ENCODE results near the gene CD99L2. TPM values are rescaled to one million over a fixed set of nuclear protein-coding genes. Genes with fewer than 3 reads are reported as not detected.

The CD99L2 gene
- total RNA-seq, 1 donor from 2014 or later: 49.9 TPM

DNA sequence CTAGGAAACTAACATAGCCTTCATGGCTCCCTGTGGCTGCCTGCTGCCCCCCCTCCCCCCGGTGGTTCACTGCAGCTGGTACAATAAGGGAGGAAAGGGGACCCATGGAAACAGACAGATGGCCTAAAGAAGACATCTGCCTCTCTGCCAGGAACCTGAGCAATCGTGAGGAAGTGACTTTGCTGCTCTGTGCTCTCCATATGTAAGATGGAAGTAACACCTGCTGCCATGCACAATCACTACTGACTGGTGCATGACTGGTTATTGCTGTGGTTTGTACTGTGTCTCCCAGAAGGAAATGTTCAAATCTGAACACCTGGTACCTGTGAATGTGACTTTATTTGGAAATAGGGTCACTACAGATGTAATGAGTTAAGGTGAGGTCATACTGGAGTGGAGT is 43.6 kb downstream of the CD99L2 start:
- peaks cover 14% of the 10 kb centered on the region for H3K4me1 Mint-ChIP-seq (ENCODE audit: low read depth, unreplicated experiment)
- H3K9me3 Mint-ChIP-seq (ENCODE audit: unreplicated experiment): peaks cover 13% of the 10 kb centered on the region
- peak overlapping the region; percentile 90 for H3K27ac Mint-ChIP-seq (ENCODE audit: unreplicated experiment)
- TF ChIP-seq, protein P1, sequence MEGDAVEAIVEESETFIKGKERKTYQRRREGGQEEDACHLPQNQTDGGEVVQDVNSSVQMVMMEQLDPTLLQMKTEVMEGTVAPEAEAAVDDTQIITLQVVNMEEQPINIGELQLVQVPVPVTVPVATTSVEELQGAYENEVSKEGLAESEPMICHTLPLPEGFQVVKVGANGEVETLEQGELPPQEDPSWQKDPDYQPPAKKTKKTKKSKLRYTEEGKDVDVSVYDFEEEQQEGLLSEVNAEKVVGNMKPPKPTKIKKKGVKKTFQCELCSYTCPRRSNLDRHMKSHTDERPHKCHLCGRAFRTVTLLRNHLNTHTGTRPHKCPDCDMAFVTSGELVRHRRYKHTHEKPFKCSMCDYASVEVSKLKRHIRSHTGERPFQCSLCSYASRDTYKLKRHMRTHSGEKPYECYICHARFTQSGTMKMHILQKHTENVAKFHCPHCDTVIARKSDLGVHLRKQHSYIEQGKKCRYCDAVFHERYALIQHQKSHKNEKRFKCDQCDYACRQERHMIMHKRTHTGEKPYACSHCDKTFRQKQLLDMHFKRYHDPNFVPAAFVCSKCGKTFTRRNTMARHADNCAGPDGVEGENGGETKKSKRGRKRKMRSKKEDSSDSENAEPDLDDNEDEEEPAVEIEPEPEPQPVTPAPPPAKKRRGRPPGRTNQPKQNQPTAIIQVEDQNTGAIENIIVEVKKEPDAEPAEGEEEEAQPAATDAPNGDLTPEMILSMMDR (IDR thresholded peaks at IDR 0.05; ENCODE audit: partially characterized antibody, unreplicated experiment): no peak
- peaks cover 13% of the 10 kb centered on the region for H3K36me3 Mint-ChIP-seq (ENCODE audit: unreplicated experiment)
- DNase-seq: peak; percentile 18
- peak overlapping the region; percentile 38 for H3K4me3 Mint-ChIP-seq (ENCODE audit: unreplicated experiment)
- H3K27me3 Mint-ChIP-seq (ENCODE audit: unreplicated experiment): peaks cover 5% of the 10 kb centered on the region

DNA sequence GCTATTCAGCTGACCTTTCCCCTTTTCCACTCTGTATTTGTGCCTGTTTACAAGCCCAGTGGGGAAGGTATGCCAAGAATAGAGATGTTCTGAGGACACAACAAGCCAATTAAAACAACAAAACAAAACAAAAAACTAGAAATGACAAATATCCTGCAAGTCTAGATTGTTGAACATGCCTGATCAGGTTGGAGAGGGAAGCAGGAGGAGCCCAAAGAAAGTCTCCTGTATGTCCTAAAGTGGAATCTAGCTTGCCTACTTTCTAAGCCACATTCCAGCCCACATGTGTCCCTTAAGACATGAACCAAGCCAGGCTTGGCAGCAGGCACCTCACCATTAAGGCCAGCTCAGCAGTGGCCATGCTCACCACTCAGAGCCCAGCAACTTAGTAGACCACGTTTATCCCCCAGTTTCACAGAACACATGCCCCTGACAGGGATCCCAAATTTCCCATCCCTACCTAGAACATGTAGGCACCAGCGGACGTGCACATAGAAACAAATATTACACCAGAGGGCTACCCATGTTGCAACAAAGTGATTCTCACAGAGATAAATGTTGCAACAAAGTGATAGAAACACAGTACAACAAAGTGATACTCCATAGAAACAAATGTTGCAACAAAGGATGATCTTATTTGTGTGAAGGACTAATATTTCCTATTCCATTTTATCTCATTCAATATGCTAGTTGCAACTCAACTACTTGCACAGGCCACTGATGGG is 48.3 kb downstream of the CD99L2 start:
- no peak overlapping the region for H3K27ac Mint-ChIP-seq (ENCODE audit: unreplicated experiment)
- peaks cover 3% of the 10 kb centered on the region for H3K36me3 Mint-ChIP-seq (ENCODE audit: unreplicated experiment)
- no peak overlapping the region for H3K4me3 Mint-ChIP-seq (ENCODE audit: unreplicated experiment)
- DNase-seq: no peak
- TF ChIP-seq, protein P1 (IDR thresholded peaks at IDR 0.05; ENCODE audit: partially characterized antibody, unreplicated experiment): no peak
- H3K27me3 Mint-ChIP-seq (ENCODE audit: unreplicated experiment): peaks cover 5% of the 10 kb centered on the region
- H3K9me3 Mint-ChIP-seq (ENCODE audit: unreplicated experiment): peaks cover 6% of the 10 kb centered on the region
- peaks cover 21% of the 10 kb centered on the region for H3K4me1 Mint-ChIP-seq (ENCODE audit: low read depth, unreplicated experiment)

DNA sequence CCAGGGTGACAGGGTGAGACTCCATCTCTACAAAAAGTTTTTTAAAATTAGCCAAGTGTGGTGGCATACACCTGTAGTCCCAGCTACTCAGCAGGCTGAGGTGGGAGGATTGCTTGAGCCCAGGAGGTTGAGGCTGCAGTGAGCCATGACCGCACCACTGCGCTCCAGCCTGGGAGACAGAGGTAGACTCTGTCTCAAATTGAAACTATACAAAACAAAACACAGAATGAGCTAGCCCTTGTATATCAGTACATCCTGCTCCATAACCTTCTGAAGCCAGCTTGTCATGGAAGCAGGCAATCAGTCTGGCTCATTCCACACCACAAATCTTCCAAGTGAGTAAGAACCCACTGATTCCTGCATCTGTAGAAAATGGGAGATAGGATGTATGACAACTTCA is 49.0 kb downstream of the CD99L2 start:
- H3K9me3 Mint-ChIP-seq (ENCODE audit: unreplicated experiment): peaks cover 2% of the 10 kb centered on the region
- DNase-seq: no peak
- peaks cover 2% of the 10 kb centered on the region for H3K27me3 Mint-ChIP-seq (ENCODE audit: unreplicated experiment)

DNA sequence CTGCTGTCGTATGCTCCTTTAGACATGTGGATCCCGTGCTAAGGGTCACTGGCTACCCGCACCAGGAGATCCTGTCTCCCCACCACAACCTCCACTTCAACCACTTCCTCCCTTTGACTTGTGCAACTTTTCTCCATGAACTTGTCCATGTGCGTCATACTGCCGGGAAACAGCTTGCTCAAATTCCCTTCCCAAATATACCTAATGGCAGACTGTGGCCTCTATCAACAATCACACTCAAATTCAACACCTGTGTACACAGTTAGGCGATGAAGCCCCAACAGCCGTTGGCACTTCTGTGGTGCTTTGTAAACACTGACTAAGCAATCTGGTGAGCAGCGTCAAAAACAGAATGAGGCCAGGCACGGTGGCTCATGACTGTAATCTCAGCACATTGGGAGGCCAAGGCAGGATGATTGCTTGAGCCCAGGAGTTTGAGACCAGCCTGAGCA is 49.5 kb downstream of the CD99L2 start:
- Mint-ChIP-seq H3K27me3 (ENCODE audit: unreplicated experiment) (peaks cover 2% of the 10 kb centered on the region), H3K4me3 (ENCODE audit: unreplicated experiment) (no peak overlapping the region), H3K27ac (ENCODE audit: unreplicated experiment) (peak overlapping the region; percentile 33), H3K36me3 (ENCODE audit: unreplicated experiment) (no peaks in the 10 kb centered on the region), H3K4me1 (ENCODE audit: low read depth, unreplicated experiment) (peaks cover 14% of the 10 kb centered on the region), H3K9me3 (ENCODE audit: unreplicated experiment) (no peaks in the 10 kb centered on the region)
- TF ChIP-seq, protein P1 (IDR thresholded peaks at IDR 0.05; ENCODE audit: partially characterized antibody, unreplicated experiment): no peak
- DNase-seq: no peak

More for the DNA sequence above, 49.0 kb downstream of the CD99L2 start:
- no peak overlapping the region for H3K27ac Mint-ChIP-seq (ENCODE audit: unreplicated experiment)
- peaks cover 17% of the 10 kb centered on the region for H3K4me1 Mint-ChIP-seq (ENCODE audit: low read depth, unreplicated experiment)
- no peaks in the 10 kb centered on the region for H3K36me3 Mint-ChIP-seq (ENCODE audit: unreplicated experiment)
- H3K4me3 Mint-ChIP-seq (ENCODE audit: unreplicated experiment): no peak overlapping the region
- TF ChIP-seq, protein P1 (IDR thresholded peaks at IDR 0.05; ENCODE audit: partially characterized antibody, unreplicated experiment): no peak

DNA sequence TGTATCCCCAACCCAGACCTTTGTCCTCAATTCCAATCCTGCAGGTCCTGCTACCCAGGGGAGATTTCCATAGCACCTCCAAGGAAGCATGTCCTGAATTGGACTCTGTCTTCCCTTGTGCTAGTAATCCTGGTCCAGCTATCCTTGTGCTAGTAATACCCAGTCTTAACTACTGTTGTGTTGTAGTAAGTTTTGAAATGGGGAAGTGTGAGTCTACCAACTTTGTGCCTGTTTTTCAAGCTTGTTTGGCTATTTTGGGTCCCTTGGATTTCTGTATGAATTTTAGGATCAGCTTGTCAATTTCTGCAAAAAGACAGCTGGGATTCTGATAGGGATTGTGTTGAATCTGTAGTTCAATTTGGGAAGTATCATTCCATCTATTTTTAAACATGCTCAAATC is 51.4 kb downstream of the CD99L2 start:
- TF ChIP-seq, protein P1 (IDR thresholded peaks at IDR 0.05; ENCODE audit: partially characterized antibody, unreplicated experiment): no peak

More for the DNA sequence above, 51.4 kb downstream of the CD99L2 start:
- peaks cover 1% of the 10 kb centered on the region for H3K27me3 Mint-ChIP-seq (ENCODE audit: unreplicated experiment)
- no peaks in the 10 kb centered on the region for H3K36me3 Mint-ChIP-seq (ENCODE audit: unreplicated experiment)
- peaks cover 13% of the 10 kb centered on the region for H3K4me1 Mint-ChIP-seq (ENCODE audit: low read depth, unreplicated experiment)
- no peak overlapping the region for H3K4me3 Mint-ChIP-seq (ENCODE audit: unreplicated experiment)
- no peak for DNase-seq
- no peak overlapping the region for H3K27ac Mint-ChIP-seq (ENCODE audit: unreplicated experiment)
- H3K9me3 Mint-ChIP-seq (ENCODE audit: unreplicated experiment): no peaks in the 10 kb centered on the region

All from glutamatergic neuron (in vitro differentiated cells).